ENCODE data around the gene SLC15A3. TPM values are rescaled to one million over a fixed set of nuclear protein-coding genes. Genes with fewer than 3 reads are reported as not detected.
A peak's percentile ranks its signal among the peaks of the same experiment; 100 is the strongest.

SLC15A3 gene
- total and polyA plus RNA-seq, 8 donors, result 2.0 to 25.3 (median 6.1) TPM

DNA sequence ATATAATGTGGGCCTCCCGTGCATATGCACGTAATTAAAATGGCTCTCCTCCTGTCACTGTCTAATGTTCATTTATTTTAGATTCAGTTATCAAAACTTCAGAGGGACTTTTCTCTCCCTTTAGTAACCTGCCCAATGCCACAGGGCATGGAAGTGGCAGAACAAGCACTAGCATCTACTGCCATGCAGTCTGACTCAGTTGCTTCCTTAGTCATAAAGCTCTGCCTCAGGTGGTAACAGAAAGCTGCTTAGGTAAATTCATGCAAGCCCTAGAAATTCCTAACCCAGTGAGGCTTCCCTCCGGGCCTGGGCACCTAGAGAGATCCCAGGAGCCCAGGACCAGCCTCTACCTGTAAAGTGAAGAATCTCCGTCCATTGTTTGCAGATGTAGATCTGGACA is 54.5 kb downstream of the SLC15A3 start:
- H3K27ac ChIP-seq, result no peak overlapping the region
- H3K27me3 ChIP-seq, result no peaks in the 10 kb centered on the region
- no peaks in the 10 kb centered on the region for H3K4me1 ChIP-seq
- 92 to 97% methylated on average over 4 of the region's 4 CpGs for WGBS, 2 donors
- H3K4me3 ChIP-seq, result no peak overlapping the region
- FAIRE-seq, result no peak
- intact Hi-C loops (cut with DNase I), result loop anchor here (5.0 to 10.0 kb wide), 3 partner anchors 53 to 65 kb away; partner anchors contain the start of gene CCDC86 (in 1 of the 3)
- peaks cover 21 to 97% (median 61%) of the 10 kb centered on the region in 3 donors for H3K36me3 ChIP-seq
- no peak for ATAC-seq
- no peak for DNase-seq
- no peaks in the 10 kb centered on the region for H3K9me3 ChIP-seq
- TF ChIP-seq, protein P1, sequence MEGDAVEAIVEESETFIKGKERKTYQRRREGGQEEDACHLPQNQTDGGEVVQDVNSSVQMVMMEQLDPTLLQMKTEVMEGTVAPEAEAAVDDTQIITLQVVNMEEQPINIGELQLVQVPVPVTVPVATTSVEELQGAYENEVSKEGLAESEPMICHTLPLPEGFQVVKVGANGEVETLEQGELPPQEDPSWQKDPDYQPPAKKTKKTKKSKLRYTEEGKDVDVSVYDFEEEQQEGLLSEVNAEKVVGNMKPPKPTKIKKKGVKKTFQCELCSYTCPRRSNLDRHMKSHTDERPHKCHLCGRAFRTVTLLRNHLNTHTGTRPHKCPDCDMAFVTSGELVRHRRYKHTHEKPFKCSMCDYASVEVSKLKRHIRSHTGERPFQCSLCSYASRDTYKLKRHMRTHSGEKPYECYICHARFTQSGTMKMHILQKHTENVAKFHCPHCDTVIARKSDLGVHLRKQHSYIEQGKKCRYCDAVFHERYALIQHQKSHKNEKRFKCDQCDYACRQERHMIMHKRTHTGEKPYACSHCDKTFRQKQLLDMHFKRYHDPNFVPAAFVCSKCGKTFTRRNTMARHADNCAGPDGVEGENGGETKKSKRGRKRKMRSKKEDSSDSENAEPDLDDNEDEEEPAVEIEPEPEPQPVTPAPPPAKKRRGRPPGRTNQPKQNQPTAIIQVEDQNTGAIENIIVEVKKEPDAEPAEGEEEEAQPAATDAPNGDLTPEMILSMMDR (IDR thresholded peaks at IDR 0.05), result no peak

DNA sequence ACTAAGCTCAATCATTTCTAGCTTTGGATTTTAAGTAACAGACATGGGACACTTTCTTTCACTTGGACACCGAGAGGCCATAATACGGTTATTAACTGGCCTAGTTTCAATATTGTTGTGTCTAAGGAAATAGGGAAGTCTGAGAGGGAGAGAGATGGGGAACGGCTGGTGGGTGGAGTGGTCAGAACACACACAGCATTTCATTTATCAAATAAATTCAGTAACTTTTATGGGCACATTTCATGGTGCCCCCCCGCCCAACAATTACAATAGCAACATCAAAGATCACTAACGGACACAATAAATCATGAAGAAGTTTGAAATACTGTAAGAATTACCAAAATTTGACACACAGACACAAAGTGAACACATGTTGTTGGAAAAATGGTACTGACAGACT is 56.3 kb downstream of the SLC15A3 start:
- Histone ChIP-seq H3K4me3 (no peak overlapping the region), H3K9me3 (no peaks in the 10 kb centered on the region), H3K4me1 (no peaks in the 10 kb centered on the region), H3K36me3 (peaks cover 11 to 84% (median 46%) of the 10 kb centered on the region in 3 donors), H3K27me3 (no peaks in the 10 kb centered on the region), H3K27ac (no peak overlapping the region)
- FAIRE-seq (no peak), ATAC-seq (no peak), DNase-seq (no peak)
- WGBS, 2 donors, result 90% methylated on average over 5 of the region's 5 CpGs
- intact Hi-C loops (cut with DNase I), result loop anchor here (5.0 to 10.0 kb wide), 3 partner anchors 51 to 63 kb away; partner anchors contain the start of gene CCDC86 (in 1 of the 3)
- TF ChIP-seq, protein P1 (IDR thresholded peaks at IDR 0.05), result no peak

DNA sequence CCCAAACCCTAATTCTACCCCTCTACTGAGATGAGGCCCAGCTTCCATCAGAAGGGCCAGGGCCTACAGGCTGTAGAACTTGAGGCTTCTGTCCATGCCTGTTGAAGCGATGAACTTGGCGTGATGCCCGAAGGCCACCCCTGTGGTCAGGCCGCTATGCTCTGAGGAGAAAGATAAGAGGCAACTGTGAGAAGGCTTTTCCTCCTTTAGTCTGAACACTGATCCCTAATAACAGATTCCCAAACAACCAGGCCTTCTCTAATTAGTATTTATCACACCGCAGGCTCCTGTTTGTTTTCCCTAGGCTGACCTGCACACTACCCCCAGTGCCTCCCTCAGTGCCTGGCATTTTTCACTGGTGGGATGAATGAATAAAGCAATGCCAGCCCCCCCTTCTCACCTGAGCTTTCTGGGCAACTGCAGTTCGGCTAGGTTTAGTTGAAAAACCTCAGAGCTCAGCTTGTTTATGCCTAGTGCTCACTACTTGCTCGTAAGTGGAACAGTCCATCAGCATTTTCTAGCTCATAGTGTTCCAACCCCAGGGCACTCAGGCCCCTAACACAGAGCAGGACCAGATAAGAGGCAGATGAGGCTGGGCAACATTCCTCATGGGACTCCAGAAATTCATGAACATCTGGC is 60.8 kb downstream of the SLC15A3 start:
- TF ChIP-seq, protein P1 (IDR thresholded peaks at IDR 0.05), result no peak
- Histone ChIP-seq H3K4me3 (no peak overlapping the region), H3K36me3 (peaks cover 0 to 43% (median 11%) of the 10 kb centered on the region in 3 donors), H3K27me3 (no peaks in the 10 kb centered on the region), H3K9me3 (no peaks in the 10 kb centered on the region), H3K27ac (no peak overlapping the region), H3K4me1 (no peaks in the 10 kb centered on the region)
- peak in 1 of 6 donors; percentile 52 for DNase-seq
- ATAC-seq, result no peak
- no peak for FAIRE-seq
- WGBS, 2 donors, result 79 to 80% methylated on average over 7 of the region's 7 CpGs
- intact Hi-C loops (cut with DNase I), result loop anchor here in 1 of 3 donors (10.0 kb wide), 1 partner anchor 46 kb away; the partner anchor contains the start of gene CCDC86

DNA sequence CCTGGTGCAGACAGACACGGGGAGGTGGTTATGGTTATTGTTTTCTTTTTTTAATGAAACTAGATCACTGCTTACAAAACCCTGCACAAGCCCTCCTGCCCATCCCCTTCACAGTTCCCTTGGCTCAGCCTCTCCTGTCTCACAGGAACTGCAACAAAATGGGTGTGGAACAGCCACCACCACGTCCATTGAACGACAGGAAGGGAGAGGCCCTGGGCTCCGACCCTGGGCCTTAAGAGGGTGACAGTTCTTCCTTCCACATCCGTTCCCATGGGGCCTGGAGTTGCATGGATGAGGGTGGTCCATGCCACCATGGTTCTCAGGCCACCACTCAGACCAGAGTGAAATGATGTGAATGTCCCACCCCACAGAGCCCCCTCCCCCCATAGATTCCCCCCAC is 61.3 kb downstream of the SLC15A3 start:
- DNase-seq, result no peak
- WGBS, 2 donors, result 83 to 88% methylated on average over 5 of the region's 5 CpGs
- no peak for FAIRE-seq
- ATAC-seq, result no peak
- Histone ChIP-seq H3K4me3 (no peak overlapping the region), H3K27ac (no peak overlapping the region), H3K9me3 (no peaks in the 10 kb centered on the region), H3K27me3 (no peaks in the 10 kb centered on the region), H3K4me1 (no peaks in the 10 kb centered on the region), H3K36me3 (peaks cover 0 to 37% (median 6%) of the 10 kb centered on the region in 3 donors)
- TF ChIP-seq, protein P1 (IDR thresholded peaks at IDR 0.05), result no peak
- intact Hi-C loops (cut with DNase I), result loop anchor here in 1 of 3 donors (10.0 kb wide), 1 partner anchor 46 kb away; the partner anchor contains the start of gene CCDC86

DNA sequence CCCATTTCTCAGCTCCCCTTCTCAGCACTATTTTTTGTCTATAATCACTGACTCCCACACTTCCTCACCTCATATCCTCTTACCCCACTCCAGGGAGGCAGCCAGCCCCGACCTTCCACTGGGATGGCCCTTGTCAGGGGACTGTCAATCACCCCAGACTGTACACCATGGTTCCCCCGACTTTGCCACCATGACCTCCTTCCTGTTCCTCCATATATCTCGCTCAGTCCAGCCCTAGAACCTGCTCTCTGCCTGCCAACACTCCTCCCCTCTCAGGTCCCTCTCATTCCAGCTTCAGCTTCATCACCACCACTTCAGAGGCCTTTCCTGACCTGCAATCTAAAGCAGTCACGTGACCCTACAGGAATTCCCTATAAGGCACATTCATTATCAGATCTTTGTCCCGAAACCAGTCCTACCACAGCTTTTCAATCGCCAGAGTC is 62.1 kb downstream of the SLC15A3 start:
- intact Hi-C loops (cut with DNase I), result loop anchor here in 1 of 3 donors (10.0 kb wide), 1 partner anchor 45 kb away; the partner anchor contains the start of gene CCDC86
- no peaks in the 10 kb centered on the region for H3K9me3 ChIP-seq
- H3K36me3 ChIP-seq, result peaks cover 0 to 29% (median 3%) of the 10 kb centered on the region in 3 donors
- ATAC-seq (no peak), FAIRE-seq (no peak), DNase-seq (no peak)
- H3K4me3 ChIP-seq, result no peak overlapping the region
- H3K4me1 ChIP-seq, result no peaks in the 10 kb centered on the region
- H3K27me3 ChIP-seq, result no peaks in the 10 kb centered on the region
- WGBS, 2 donors, result 57% methylated on average over 6 of the region's 6 CpGs
- H3K27ac ChIP-seq, result no peak overlapping the region
- TF ChIP-seq, protein P1 (IDR thresholded peaks at IDR 0.05), result no peak
